GM12878 (cell line): ENCODE measurements around the gene IFT52. TPM values are rescaled to one million over a fixed set of nuclear protein-coding genes. Genes with fewer than 3 reads are reported as not detected.

Experiments
- ATAC-seq: fragments of 200-7000 bp; cut with Tn5 transposase; 3 replicates; pipeline ENCODE4 v1.9.1; 2020; ENCODE audit warnings: mild to moderate bottlenecking, moderate library complexity
- BruUV-seq: library from RNA; stranded (reverse); fragments of 400-500 nt; replicated peaks from 2 replicates; lab custom pipeline; 2021; lab: Mats Ljungman, UMichigan
- CTCF ChIA-PET: fragments of 300-600 bp; sonication (Branson Sonifier 250); formaldehyde crosslinking; extraction: SDS; loops from one replicate; lab custom pipeline; 2021; ENCODE audit warnings: inconsistent platforms; lab: Yijun Ruan, JAX
- POLR2A ChIA-PET: fragments of 350-600 bp; formaldehyde crosslinking; extraction: SDS; loops from one replicate; lab custom pipeline; 2021; ENCODE audit warnings: inconsistent platforms; lab: Charles Lee
- RAD21 ChIA-PET: fragments of 300-600 bp; sonication (Branson Sonifier 250); formaldehyde crosslinking; loops from one replicate; lab custom pipeline; 2023; ENCODE audit warnings: antibody characterized with exemption; ENCODE audit not compliant: unreplicated experiment; lab: Charles Lee
- SMC1A ChIA-PET: fragments of 300-600 bp; sonication (Branson Sonifier 250); formaldehyde crosslinking; loops from one replicate; lab custom pipeline; 2023; ENCODE audit not compliant: unreplicated experiment, uncharacterized antibody; lab: Charles Lee
- DNase-seq: peaks from one replicate; pipeline ENCODE4 v3.0.0-alpha.2; 2011; ENCODE audit warnings: low read depth, low spot score
- FAIRE-seq: peaks from 3 replicates; lab custom pipeline; 2011; peaks lifted over from hg19 to GRCh38; lab: Jason Lieb, UNC
- H2AFZ ChIP-seq: 2 replicates; pipeline ENCODE4 v1.6.0; 2011; ENCODE audit warnings: low read depth, low read length, control low read depth; ENCODE audit not compliant: control insufficient read depth
- H3K27ac ChIP-seq: 2 replicates; pipeline ENCODE4 v1.5.1; 2011; ENCODE audit warnings: control low read depth; ENCODE audit not compliant: control insufficient read depth, insufficient read depth
- H3K27me3 ChIP-seq, 2 experiments: replicated peaks in 1 of 2; 2 replicates each; pipeline versions ENCODE4 v1.6.0 to v1.6.1; 2011; ENCODE audit warnings: low read length in 1 of 2; ENCODE audit not compliant: control insufficient read depth in 2 of 2, insufficient read depth in 2 of 2
- H3K36me3 ChIP-seq, 2 experiments: 2 replicates each; pipeline ENCODE4 v1.5.1; 2011; ENCODE audit warnings: low read length in 1 of 2; ENCODE audit not compliant: control insufficient read depth in 2 of 2, insufficient read depth in 2 of 2
- H3K4me1 ChIP-seq: 2 replicates; pipeline ENCODE4 v1.6.1; 2011; ENCODE audit warnings: mild to moderate bottlenecking, low read length, moderate library complexity, mixed read lengths; ENCODE audit not compliant: control insufficient read depth, insufficient read depth
- H3K4me2 ChIP-seq: 2 replicates; pipeline ENCODE4 v1.6.0; 2011; ENCODE audit warnings: control low read depth; ENCODE audit not compliant: control insufficient read depth, insufficient read depth
- H3K4me3 ChIP-seq: fragments of 200-600 bp; sonication (generic); 2 replicates; pipeline ENCODE4 v1.5.1; 2016
- H3K79me2 ChIP-seq: 2 replicates; pipeline ENCODE4 v1.6.0; 2011; ENCODE audit warnings: low read length; ENCODE audit not compliant: control insufficient read depth, insufficient read depth
- H3K9ac ChIP-seq: 2 replicates; pipeline ENCODE4 v1.8.0; 2011; ENCODE audit warnings: low read length, control low read depth, mixed read lengths; ENCODE audit not compliant: control insufficient read depth, insufficient read depth
- H3K9me3 ChIP-seq: replicated peaks from 3 replicates; pipeline ENCODE4 v1.5.1; 2011; ENCODE audit warnings: mild to moderate bottlenecking, low read length; ENCODE audit not compliant: control insufficient read depth, insufficient read depth
- H4K20me1 ChIP-seq: 2 replicates; pipeline ENCODE4 v1.6.0; 2011; ENCODE audit not compliant: control insufficient read depth, insufficient read depth
- EED ChIP-seq: sonication (generic); IDR thresholded peaks from 2 replicates; pipeline ENCODE4 v1.6.1; 2016; ENCODE audit warnings: antibody characterized with exemption, low read depth
- ETV6 ChIP-seq, 2 experiments: fragments of 450-650 bp in 1 of 2; IDR thresholded peaks in 1 of 2; conservative IDR thresholded peaks in 1 of 2; 2 replicates each; pipeline ENCODE4 v1.6.1; 2014; ENCODE audit warnings: antibody characterized with exemption in 1 of 2, borderline replicate concordance in 1 of 2, low read depth in 1 of 2, mild to moderate bottlenecking in 1 of 2, moderate library complexity in 1 of 2
- MEF2A ChIP-seq: IDR thresholded peaks from 2 replicates; pipeline ENCODE4 v1.6.1; 2011; ENCODE audit warnings: low read depth, mild to moderate bottlenecking, low read length, moderate library complexity; ENCODE audit not compliant: insufficient read depth
- NFIC ChIP-seq: IDR thresholded peaks from 2 replicates; pipeline ENCODE4 v1.6.1; 2012; ENCODE audit warnings: low read depth, mild to moderate bottlenecking, inconsistent platforms, low read length, moderate library complexity
- SMAD1 ChIP-seq: fragments of 450-650 bp; IDR thresholded peaks from 2 replicates; pipeline ENCODE4 v1.6.1; 2018; ENCODE audit warnings: mild to moderate bottlenecking, low read depth; ENCODE audit not compliant: partially characterized antibody
- SMC3 ChIP-seq: IDR thresholded peaks from 2 replicates; pipeline ENCODE4 v1.6.1; 2011; ENCODE audit warnings: low read length, improper control_type of control experiment, borderline replicate concordance
- STAT1 ChIP-seq: fragments of 450-650 bp; conservative IDR thresholded peaks from 2 replicates; pipeline ENCODE4 v1.6.1; 2014; ENCODE audit warnings: antibody characterized with exemption, mild to moderate bottlenecking
- TCF12 ChIP-seq: IDR thresholded peaks from 2 replicates; pipeline ENCODE4 v1.6.1; 2011; ENCODE audit warnings: low read depth, mild to moderate bottlenecking, low read length
- TCF3 ChIP-seq: IDR thresholded peaks from 2 replicates; pipeline ENCODE4 v1.6.1; 2012; ENCODE audit warnings: low read depth, mild to moderate bottlenecking, low read length, borderline replicate concordance; ENCODE audit not compliant: insufficient read depth
- WGBS: methylation state at CpG from one replicate; pipeline ENCODE4 v1.1.6; 2016; ENCODE audit warnings: low lambda C conversion rate; ENCODE audit not compliant: insufficient replicate concordance, insufficient coverage; ENCODE audit errors: missing lambda C conversion rate; 5-methylcytosine and 5-hydroxymethylcytosine counted together
- in situ Hi-C: fragments of 300-500 bp; cut with MboI; formaldehyde crosslinking; loops from 9 replicates; pipeline ENCODE4 v1.14.3; 2018; ENCODE audit warnings: mixed read lengths
- intact Hi-C: fragments of 100-400 bp; cut with micrococcal nuclease; formaldehyde crosslinking; loops from one replicate; pipeline ENCODE4 v1.14.2; 2022; ENCODE audit not compliant: unreplicated experiment
- polyA plus RNA-seq, 11 experiments: library from polyadenylated mRNA; depleted of rRNA in 4 of 11; unstranded in 6 of 11; stranded (reverse) in 5 of 11; fragments of >200 nt; fragmentation: Nextera tagmentation in 4 of 11; fragmentation: Illumina TruSeq in 1 of 11; extraction: Ambion mirVana in 4 of 11; extraction: Trizol in 1 of 11; gene quantifications; 1 replicate in 1 of 11; 2 replicates in 10 of 11; pipeline versions ENCODE4 v1.2.1 to v1.2.3, GENCODE V29; 2011 to 2016; ENCODE audit warnings: inconsistent platforms in 2 of 11, missing spikeins in 2 of 11, low read depth in 1 of 11
- total RNA-seq, 4 experiments: library from RNA; depleted of rRNA in 3 of 4; stranded (reverse); fragments of >200 nt in 3 of 4; fragmentation: Illumina TruSeq in 1 of 4; extraction: Trizol in 1 of 4; gene quantifications; 2 replicates each; pipeline versions ENCODE4 v1.2.1 to v1.2.3, GENCODE V29; 2013 to 2021
- TF ChIP-seq, protein P1 (sequence below): fragments of 450-650 bp; IDR thresholded peaks from 2 replicates; pipeline ENCODE4 v1.6.1; 2014; ENCODE audit warnings: mild to moderate bottlenecking
- TF ChIP-seq, protein P2 (sequence below): fragments of 450-650 bp; formaldehyde crosslinking; IDR thresholded peaks from 2 replicates; pipeline ENCODE4 v1.4.0; 2022; ENCODE audit warnings: mild to moderate bottlenecking, moderate library complexity
- TF ChIP-seq, protein P3 (sequence below): IDR thresholded peaks from 2 replicates; pipeline ENCODE4 v1.6.1; 2011; ENCODE audit warnings: mild to moderate bottlenecking, low read depth, low read length, moderate library complexity; ENCODE audit not compliant: insufficient replicate concordance

Gene IFT52
- total and polyA plus RNA-seq, 10 of the 15 experiments (the other 5 are each of a cell fraction or from before 2014, with no cell fraction given), result 18.1 to 30.5 (median 26.0) TPM

DNA sequence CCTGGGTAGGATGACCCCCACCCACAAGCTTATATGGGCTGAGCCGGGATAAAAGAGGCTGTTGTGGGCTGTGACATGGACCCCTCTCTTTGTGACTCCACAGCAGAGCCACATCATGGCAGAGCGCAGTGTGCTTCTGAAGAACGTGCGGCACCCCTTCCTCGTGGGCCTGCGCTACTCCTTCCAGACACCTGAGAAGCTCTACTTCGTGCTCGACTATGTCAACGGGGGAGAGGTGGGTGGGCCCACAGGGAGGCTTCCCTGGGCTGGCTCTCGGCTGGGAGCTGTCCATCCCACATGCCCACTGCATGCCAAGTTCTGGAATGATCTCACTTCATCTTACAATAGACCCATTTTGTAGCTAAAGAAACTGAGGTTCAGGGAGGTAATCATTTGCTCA is 21.5 kb upstream of the IFT52 start:
- Histone ChIP-seq H3K4me2 (no peak overlapping the region), H2AFZ (no peak overlapping the region), H3K27ac (no peak overlapping the region), H4K20me1 (no peaks in the 10 kb centered on the region), H3K9me3 (no peaks in the 10 kb centered on the region), H3K36me3 (no peaks in the 10 kb centered on the region), H3K79me2 (no peaks in the 10 kb centered on the region), H3K4me3 (no peak overlapping the region), H3K9ac (no peak overlapping the region), H3K4me1 (no peaks in the 10 kb centered on the region), H3K27me3 (no peaks in the 10 kb centered on the region)
- ChIA-PET CTCF (interaction anchor here (0.5 to 1.1 kb wide), 2 partner anchors 27 to 123 kb away, joined by 4 to 5 read pairs; no protein-coding TSS in a partner anchor), SMC1A (interaction anchor here (1.5 to 2.5 kb wide), 2 partner anchors 11 to 15 kb away, joined by 3 to 8 read pairs; partner anchors contain the start of gene SGK2), RAD21 (interaction anchor here (1.1 to 1.7 kb wide), 2 partner anchors 31 to 123 kb away, joined by 4 read pairs; no protein-coding TSS in a partner anchor), POLR2A (no interaction called here)
- ATAC-seq, result no peak
- DNase-seq, result no peak
- intact Hi-C loops (no loop called here), in situ Hi-C loops (no loop called here)
- WGBS, result 65% methylated on average over 10 of the region's 10 CpGs
- no TSS peak for BruUV-seq
- TF ChIP-seq STAT1 (no peak), SMAD1 (no peak), NFIC (no peak), MEF2A (no peak), SMC3 (no peak), TCF12 (no peak), ETV6 (conservative IDR thresholded peaks at IDR 0.05 in 1 of 2, IDR thresholded peaks at IDR 0.05 in 1 of 2; ENCODE audit: borderline replicate concordance in 1 of 2, low read depth in 1 of 2) (no peak), TCF3 (no peak), EED (no peak)
- TF ChIP-seq, protein P1, sequence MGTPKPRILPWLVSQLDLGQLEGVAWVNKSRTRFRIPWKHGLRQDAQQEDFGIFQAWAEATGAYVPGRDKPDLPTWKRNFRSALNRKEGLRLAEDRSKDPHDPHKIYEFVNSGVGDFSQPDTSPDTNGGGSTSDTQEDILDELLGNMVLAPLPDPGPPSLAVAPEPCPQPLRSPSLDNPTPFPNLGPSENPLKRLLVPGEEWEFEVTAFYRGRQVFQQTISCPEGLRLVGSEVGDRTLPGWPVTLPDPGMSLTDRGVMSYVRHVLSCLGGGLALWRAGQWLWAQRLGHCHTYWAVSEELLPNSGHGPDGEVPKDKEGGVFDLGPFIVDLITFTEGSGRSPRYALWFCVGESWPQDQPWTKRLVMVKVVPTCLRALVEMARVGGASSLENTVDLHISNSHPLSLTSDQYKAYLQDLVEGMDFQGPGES, result no peak
- TF ChIP-seq, protein P2, sequence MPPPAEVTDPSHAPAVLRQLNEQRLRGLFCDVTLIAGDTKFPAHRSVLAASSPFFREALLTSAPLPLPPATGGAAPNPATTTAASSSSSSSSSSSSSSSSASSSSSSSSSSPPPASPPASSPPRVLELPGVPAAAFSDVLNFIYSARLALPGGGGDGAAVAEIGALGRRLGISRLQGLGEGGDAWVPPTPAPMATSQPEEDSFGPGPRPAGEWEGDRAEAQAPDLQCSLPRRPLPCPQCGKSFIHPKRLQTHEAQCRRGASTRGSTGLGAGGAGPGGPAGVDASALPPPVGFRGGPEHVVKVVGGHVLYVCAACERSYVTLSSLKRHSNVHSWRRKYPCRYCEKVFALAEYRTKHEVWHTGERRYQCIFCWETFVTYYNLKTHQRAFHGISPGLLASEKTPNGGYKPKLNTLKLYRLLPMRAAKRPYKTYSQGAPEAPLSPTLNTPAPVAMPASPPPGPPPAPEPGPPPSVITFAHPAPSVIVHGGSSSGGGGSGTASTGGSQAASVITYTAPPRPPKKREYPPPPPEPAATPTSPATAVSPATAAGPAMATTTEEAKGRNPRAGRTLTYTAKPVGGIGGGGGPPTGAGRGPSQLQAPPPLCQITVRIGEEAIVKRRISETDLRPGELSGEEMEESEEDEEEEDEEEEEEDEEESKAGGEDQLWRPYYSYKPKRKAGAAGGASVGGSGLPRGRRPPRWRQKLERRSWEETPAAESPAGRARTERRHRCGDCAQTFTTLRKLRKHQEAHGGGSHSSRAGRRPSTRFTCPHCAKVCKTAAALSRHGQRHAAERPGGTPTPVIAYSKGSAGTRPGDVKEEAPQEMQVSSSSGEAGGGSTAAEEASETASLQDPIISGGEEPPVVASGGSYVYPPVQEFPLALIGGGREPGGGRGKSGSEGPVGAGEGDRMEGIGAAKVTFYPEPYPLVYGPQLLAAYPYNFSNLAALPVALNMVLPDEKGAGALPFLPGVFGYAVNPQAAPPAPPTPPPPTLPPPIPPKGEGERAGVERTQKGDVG, result no peak
- TF ChIP-seq, protein P3, sequence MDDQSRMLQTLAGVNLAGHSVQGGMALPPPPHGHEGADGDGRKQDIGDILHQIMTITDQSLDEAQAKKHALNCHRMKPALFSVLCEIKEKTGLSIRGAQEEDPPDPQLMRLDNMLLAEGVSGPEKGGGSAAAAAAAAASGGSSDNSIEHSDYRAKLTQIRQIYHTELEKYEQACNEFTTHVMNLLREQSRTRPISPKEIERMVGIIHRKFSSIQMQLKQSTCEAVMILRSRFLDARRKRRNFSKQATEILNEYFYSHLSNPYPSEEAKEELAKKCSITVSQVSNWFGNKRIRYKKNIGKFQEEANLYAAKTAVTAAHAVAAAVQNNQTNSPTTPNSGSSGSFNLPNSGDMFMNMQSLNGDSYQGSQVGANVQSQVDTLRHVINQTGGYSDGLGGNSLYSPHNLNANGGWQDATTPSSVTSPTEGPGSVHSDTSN, result no peak
- no peak for FAIRE-seq
